Memory B cell (primary cell): ENCODE results near the gene ARHGEF2.

Experiments
- ATAC-seq: fragments of 150-1000 bp; cut with Tn5 transposase; 2 replicates; pipeline ENCODE4 v1.10.0; 2021; ENCODE audit warnings: low read depth, mild to moderate bottlenecking, moderate library complexity
- DNase-seq, 2 donors: peaks; one replicate each; pipeline ENCODE4 v3.0.0; 2022; ENCODE audit warnings: low spot score in 2 of 2
- H3K27ac Mint-ChIP-seq: one replicate; pipeline ENCODE4 v1.8.0; 2022; ENCODE audit warnings: mild to moderate bottlenecking, moderate library complexity, mixed read lengths
- H3K27me3 Mint-ChIP-seq: one replicate; pipeline ENCODE4 v1.8.0; 2022; ENCODE audit warnings: mixed read lengths
- H3K36me3 Mint-ChIP-seq: one replicate; pipeline ENCODE4 v1.8.0; 2022; ENCODE audit warnings: mild to moderate bottlenecking, mixed read lengths
- H3K4me1 Mint-ChIP-seq: one replicate; pipeline ENCODE4 v1.8.0; 2022; ENCODE audit warnings: mixed read lengths
- H3K4me3 Mint-ChIP-seq: one replicate; pipeline ENCODE4 v1.8.0; 2022; ENCODE audit warnings: mild to moderate bottlenecking, moderate library complexity, mixed read lengths
- H3K9me3 Mint-ChIP-seq: one replicate; pipeline ENCODE4 v1.8.0; 2022; ENCODE audit warnings: mixed read lengths

The ARHGEF2 gene

DNA sequence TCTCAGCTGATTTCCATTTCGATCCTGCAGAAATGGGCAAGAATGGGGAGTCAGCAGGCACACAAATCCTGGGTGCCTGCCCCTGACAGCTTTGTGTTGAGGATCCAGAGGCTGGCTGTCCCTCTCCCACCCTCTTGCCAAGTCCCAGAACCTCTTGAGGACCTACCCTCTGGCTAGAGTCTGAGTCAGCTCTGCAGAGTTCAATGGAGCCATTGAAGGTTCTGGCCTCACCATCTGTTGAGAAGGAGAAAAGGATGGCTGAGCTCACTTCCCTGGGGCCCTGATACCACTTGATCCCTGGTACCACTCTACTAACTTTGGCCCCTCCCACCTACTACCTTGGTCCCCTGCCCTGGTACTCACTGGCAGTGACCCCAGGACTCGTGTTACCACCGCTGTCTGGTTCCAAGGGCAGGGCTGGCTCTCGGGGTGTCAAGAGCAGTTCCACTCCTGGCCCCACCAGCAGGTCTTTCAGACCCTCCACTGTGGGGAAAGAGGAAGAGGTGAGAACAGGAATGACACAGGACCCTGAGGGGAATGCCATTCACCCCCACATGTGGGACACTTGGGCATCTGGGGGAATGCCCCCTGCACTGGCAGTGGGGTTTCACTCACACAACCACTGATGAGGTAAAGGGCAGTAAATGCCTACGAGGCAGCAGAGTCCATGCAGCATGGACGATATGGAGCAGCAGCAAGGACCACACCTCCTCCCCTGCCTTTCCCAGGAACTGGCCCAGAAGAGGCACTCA, 26.4 kb downstream of the ARHGEF2 start:
- H3K36me3 Mint-ChIP-seq = peaks cover 30% of the 10 kb centered on the region
- H3K4me3 Mint-ChIP-seq = no peak overlapping the region
- no peak for DNase-seq
- no peaks in the 10 kb centered on the region for H3K9me3 Mint-ChIP-seq
- no peak for ATAC-seq
- peak overlapping the region; percentile 35 for H3K27ac Mint-ChIP-seq
- H3K4me1 Mint-ChIP-seq = peaks cover 8% of the 10 kb centered on the region
- no peaks in the 10 kb centered on the region for H3K27me3 Mint-ChIP-seq

DNA sequence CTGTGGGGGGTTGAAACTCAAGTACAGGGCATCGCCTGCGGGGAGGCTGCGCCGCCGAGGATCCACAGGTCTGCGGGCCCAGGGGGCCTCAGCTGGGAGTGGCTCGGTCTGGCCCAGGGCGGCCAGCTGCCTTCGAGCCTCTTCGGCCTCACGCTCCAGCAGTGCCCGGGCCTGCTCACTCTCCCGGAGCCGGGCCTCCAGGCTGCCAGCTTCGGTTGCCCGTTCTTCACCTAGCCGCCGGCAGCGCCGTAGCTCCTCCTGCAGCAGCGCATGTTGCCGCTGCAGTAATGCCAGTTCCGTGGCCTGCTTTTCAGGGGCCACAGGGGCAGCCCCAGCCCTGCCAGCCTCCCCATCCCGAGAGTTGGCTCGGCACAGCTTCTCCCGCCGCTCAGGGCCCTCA, 27.5 kb downstream of the ARHGEF2 start:
- peaks cover 31% of the 10 kb centered on the region for H3K36me3 Mint-ChIP-seq
- H3K27ac Mint-ChIP-seq = no peak overlapping the region
- peaks cover 14% of the 10 kb centered on the region for H3K4me1 Mint-ChIP-seq

DNA sequence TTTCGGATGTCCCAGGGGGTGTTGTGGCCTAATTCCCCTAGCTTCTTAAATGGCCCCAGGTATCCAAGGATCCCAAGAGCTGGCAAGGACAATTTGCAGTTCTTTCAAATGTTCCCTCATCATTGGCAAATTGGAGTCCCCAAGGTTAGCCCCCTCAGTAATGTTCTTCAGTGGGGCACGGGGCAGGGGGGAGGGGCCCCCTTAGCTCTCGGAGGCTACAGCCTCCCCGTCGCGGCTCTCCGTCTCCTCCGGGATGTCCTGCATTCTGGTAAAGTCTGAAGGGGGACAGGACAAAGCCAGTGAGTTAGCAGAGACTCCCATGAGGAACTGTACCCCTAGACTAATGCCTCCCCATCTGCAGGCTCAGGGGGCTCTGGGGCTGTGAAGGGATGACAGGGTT, 30.6 kb downstream of the ARHGEF2 start:
- ATAC-seq (no peak), DNase-seq (no peak)
- Mint-ChIP-seq H3K36me3 (peaks cover 23% of the 10 kb centered on the region), H3K27me3 (no peaks in the 10 kb centered on the region), H3K9me3 (no peaks in the 10 kb centered on the region), H3K4me3 (no peak overlapping the region), H3K4me1 (peaks cover 32% of the 10 kb centered on the region), H3K27ac (peak overlapping the region; percentile 91)

More for the DNA sequence above, 27.5 kb downstream of the ARHGEF2 start:
- ATAC-seq (no peak), DNase-seq (no peak)
- Mint-ChIP-seq H3K4me3 (no peak overlapping the region), H3K9me3 (no peaks in the 10 kb centered on the region), H3K27me3 (no peaks in the 10 kb centered on the region)

DNA sequence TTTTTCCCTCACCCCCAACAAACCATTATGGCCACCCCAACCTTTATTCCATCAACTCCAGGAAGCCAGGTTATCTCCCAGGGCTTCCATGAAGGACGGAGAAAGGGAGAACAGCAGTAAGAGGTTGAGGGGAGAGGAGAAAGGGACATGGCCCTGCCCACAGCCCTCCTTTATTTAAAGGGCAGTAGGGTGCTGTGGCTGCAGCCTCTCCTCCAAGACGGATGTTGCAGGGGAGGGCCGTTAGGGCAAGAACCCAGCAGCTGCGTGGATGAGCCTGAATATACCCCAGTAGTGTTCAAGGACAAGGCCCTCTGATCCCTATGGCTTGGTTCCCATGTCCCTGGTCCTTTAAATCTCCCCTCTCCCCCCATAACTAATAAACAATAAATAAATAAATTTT, 31.1 kb downstream of the ARHGEF2 start:
- H3K4me3 Mint-ChIP-seq = no peak overlapping the region
- H3K27me3 Mint-ChIP-seq = no peaks in the 10 kb centered on the region
- peaks cover 32% of the 10 kb centered on the region for H3K4me1 Mint-ChIP-seq
- peaks cover 19% of the 10 kb centered on the region for H3K36me3 Mint-ChIP-seq
- peak overlapping the region; percentile 91 for H3K27ac Mint-ChIP-seq
- no peaks in the 10 kb centered on the region for H3K9me3 Mint-ChIP-seq
- DNase-seq (no peak), ATAC-seq (no peak)

DNA sequence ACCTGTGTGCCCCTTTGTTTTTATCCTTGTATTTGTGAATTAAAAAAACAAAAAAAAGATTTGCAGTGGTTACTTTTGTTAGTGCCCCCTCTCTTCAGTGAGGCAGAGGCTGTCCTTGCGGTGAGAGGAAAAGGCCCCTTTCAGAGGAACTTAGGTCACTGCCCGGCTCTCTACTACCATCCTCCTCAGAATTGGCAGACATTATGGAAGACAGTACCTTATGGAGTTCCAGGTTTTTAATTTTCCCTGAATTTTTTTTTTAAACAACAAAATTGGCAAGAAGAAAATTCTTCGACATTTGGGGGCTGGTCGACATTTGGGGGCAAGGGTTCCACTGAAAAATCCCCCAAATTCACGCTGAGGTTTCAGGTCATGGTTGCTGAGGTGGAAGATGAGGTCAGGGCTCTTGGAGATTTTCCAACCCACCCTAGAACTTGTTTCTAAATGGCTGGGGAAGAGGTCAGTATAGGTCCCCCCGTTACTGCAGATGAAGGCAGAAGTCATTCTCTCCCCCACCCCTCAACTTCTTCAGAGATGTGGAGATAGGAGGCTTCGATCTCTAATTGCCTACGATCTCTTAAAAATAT, 31.6 kb downstream of the ARHGEF2 start:
- no peaks in the 10 kb centered on the region for H3K9me3 Mint-ChIP-seq
- H3K27me3 Mint-ChIP-seq = no peaks in the 10 kb centered on the region
- DNase-seq (no peak), ATAC-seq (no peak)
- H3K27ac Mint-ChIP-seq = peak overlapping the region; percentile 91
- H3K36me3 Mint-ChIP-seq = peaks cover 17% of the 10 kb centered on the region
- H3K4me1 Mint-ChIP-seq = peaks cover 36% of the 10 kb centered on the region
- H3K4me3 Mint-ChIP-seq = no peak overlapping the region

DNA sequence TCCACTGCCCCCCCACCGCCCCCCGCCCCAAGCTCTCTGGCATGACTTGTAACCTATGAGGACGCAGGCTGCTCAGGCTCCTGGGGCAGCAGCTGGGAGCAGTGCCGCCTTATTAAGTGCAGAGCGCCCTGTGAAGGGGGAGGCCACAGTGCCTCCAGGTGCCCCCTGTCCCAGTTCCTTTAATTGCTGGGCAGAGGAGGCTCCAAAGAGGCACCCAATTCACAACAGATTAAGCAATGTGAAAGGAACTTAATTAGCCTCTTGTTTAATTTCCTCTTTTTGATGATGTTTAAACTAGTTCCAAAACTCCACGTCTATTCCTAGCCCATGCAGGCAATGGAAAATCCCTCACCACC, 33.9 kb downstream of the ARHGEF2 start:
- Mint-ChIP-seq H3K27ac (peak overlapping the region; percentile 91), H3K36me3 (peaks cover 5% of the 10 kb centered on the region), H3K27me3 (no peaks in the 10 kb centered on the region), H3K4me1 (peaks cover 56% of the 10 kb centered on the region), H3K4me3 (peak overlapping the region; percentile 40), H3K9me3 (no peaks in the 10 kb centered on the region)
- DNase-seq = no peak
- no peak for ATAC-seq

DNA sequence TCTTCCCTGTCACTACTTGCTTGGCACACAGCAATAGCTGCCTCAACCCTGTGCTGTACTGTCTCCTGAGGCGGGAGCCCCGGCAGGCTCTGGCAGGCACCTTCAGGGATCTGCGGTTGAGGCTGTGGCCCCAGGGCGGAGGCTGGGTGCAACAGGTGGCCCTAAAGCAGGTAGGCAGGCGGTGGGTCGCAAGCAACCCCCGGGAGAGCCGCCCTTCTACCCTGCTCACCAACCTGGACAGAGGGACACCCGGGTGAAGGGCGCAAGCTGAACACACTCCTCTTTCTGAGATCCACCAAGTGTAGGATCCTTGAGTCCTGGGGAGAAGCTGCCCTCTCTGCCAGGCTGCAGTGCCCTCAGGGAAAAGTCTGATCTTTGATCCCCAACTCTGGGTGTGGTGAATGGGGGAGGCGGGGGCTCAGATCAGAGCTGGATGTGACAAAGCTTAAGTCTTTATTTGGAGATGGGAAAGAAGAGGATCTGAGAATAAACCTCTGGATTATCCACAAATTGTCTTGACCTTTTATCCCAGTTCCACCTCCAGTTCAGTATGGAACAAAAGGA, 35.7 kb downstream of the ARHGEF2 start:
- DNase-seq (no peak), ATAC-seq (no peak)
- Mint-ChIP-seq H3K4me3 (no peak overlapping the region), H3K9me3 (no peaks in the 10 kb centered on the region), H3K27ac (peak overlapping the region; percentile 60), H3K4me1 (peaks cover 60% of the 10 kb centered on the region), H3K27me3 (no peaks in the 10 kb centered on the region), H3K36me3 (peaks cover 2% of the 10 kb centered on the region)

DNA sequence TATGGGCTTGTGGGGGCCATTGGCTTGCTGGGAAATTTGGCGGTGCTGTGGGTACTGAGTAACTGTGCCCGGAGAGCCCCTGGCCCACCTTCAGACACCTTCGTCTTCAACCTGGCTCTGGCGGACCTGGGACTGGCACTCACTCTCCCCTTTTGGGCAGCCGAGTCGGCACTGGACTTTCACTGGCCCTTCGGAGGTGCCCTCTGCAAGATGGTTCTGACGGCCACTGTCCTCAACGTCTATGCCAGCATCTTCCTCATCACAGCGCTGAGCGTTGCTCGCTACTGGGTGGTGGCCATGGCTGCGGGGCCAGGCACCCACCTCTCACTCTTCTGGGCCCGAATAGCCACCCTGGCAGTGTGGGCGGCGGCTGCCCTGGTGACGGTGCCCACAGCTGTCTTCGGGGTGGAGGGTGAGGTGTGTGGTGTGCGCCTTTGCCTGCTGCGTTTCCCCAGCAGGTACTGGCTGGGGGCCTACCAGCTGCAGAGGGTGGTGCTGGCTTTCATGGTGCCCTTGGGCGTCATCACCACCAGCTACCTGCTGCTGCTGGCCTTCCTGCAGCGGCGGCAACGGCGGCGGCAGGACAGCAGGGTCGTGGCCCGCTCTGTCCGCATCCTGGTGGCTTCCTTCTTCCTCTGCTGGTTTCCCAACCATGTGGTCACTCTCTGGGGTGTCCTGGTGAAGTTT, 36.4 kb downstream of the ARHGEF2 start:
- H3K27ac Mint-ChIP-seq = peak overlapping the region; percentile 53
- ATAC-seq = no peak
- no peaks in the 10 kb centered on the region for H3K27me3 Mint-ChIP-seq
- no peak overlapping the region for H3K4me3 Mint-ChIP-seq
- H3K9me3 Mint-ChIP-seq = no peaks in the 10 kb centered on the region
- H3K36me3 Mint-ChIP-seq = peaks cover 2% of the 10 kb centered on the region
- no peak for DNase-seq
- peaks cover 56% of the 10 kb centered on the region for H3K4me1 Mint-ChIP-seq

DNA sequence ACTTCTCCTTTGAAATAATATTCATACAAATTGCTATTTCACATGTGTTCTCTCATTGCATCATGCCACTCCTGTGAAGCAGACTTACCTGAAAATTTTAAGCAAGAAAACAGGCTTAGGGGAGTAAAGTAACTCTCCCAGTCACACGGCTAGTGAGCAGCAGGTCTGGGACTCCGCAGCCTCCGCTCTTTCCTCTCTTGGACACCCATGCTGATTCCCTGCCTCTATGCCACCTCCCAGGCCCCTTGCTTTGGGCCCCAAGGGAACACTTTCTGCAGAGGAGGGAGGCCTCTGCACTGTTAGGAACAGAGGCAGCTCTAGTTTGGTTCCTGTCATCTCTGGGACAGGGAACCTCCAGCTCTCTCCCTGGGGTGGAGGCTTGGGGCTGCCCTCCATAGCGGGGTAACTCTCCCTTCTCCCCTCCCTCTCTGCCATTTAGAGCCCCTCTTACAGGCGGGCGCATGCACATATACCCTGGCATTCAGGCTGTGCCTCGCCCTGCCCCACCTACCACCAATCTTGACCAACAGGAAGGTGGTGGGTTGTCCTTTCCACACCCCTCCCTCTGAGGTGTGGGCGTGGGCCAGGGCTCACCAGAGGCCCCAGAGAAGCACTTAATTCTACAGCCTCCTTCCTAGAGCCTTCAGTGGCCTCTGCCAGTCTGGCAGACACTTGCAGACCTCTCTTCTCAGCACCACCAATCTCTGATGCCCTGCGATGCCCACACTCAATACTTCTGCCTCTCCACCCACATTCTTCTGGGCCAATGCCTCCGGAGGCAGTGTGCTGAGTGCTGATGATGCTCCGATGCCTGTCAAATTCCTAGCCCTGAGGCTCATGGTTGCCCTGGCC, 37.1 kb downstream of the ARHGEF2 start, which contains the start of gene RXFP4:
Gene RXFP4 (plus strand): TSS at position 646 of the 852 bp plus-strand sequence. CDS start 72 bp downstream, at position 718.
- Mint-ChIP-seq H3K4me3 (peak within 1 kb of the TSS; percentile 56), H3K4me1 (peaks cover 52% of the 10 kb centered on the region), H3K36me3 (peaks cover under 1% of the 10 kb centered on the region), H3K27me3 (no peaks in the 10 kb centered on the region), H3K27ac (peak within 1 kb of the TSS; percentile 87), H3K9me3 (no peaks in the 10 kb centered on the region)
- ATAC-seq (no peak), DNase-seq (no peak)

DNA sequence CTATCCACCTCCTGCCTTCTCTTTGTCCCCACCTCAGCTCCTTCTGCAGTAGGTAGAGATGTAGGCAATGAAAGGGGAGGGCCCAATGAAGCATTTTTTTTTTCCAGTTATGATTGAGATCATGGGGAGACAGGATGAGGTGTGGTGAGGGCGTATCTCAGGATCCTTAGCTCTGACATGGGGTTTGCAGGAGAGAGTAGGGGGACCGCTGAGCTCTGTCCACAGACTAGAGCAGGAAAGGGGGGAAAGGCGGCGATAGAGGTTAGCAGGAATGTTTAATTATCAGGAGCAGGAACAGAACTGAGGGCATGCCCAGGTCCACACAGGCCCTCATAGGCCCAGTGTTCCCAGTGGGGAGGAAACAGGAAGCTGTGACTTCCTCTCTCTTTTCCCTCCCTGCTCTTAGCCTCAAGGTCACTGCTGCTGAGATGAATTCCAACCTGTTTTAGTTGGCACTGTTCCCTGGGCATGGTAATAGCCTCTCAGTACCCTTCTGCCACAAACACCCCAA, 37.8 kb downstream of the ARHGEF2 start:
- no peaks in the 10 kb centered on the region for H3K36me3 Mint-ChIP-seq
- no peaks in the 10 kb centered on the region for H3K9me3 Mint-ChIP-seq
- DNase-seq (no peak), ATAC-seq (no peak)
- no peaks in the 10 kb centered on the region for H3K27me3 Mint-ChIP-seq
- peak overlapping the region; percentile 87 for H3K27ac Mint-ChIP-seq
- peak overlapping the region; percentile 56 for H3K4me3 Mint-ChIP-seq
- peaks cover 49% of the 10 kb centered on the region for H3K4me1 Mint-ChIP-seq

DNA sequence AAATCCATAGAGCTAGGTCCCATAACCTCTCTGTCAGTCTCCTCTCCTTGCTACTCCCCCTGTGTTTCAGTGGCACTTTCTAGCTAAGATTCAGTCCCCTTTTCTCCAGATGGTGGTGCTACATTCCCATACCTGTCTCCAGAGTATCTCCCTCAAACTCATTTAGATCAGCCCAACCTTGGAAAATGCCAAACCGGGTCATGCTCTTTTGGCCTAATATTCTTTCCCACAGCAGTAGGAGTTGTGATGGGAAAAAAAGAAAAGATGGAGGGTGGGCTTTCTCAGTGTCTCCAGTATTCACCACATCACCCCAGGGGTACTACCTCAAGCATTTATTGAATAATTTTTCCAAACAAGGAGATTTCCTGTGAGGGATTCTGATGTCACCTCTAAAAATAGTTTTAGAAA, 40.1 kb downstream of the ARHGEF2 start:
- Mint-ChIP-seq H3K4me3 (no peak overlapping the region), H3K9me3 (no peaks in the 10 kb centered on the region), H3K36me3 (no peaks in the 10 kb centered on the region), H3K4me1 (peaks cover 34% of the 10 kb centered on the region), H3K27ac (no peak overlapping the region), H3K27me3 (no peaks in the 10 kb centered on the region)
- ATAC-seq = no peak
- peak in 1 of 2 donors; percentile 29 for DNase-seq

DNA sequence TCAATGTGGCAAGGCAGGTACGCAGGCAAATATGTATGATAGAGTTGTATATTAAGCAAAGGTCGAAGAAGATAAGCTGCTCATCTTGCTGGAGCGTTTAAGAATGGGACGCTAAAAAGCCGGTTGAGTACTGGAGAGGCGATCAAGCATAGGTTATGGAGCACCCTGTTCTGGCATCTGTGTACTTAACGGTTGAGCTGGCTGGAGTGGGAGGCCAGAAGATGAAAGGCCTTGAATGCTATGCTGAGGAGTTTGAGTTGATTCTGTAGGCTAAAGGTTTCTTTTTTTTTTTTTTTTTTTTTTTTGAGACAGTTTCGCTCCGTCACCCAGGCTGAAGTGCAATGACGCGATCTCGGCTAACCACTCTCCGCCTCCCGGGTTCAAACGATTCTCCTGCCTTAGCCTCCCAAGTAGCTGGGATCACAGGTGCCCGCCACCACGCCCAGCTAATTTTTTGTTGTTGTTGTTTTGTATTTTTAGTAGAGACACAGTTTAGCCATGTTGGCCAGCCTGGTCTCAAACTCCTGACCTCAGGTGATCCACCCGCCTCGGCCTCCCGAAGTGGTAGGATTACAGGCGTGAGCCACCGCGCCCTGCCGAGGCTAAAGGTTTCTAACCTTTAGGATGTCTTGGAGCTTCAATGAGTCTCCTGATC, 43.3 kb downstream of the ARHGEF2 start:
- peak overlapping the region; percentile 43 for H3K4me3 Mint-ChIP-seq
- DNase-seq = no peak
- ATAC-seq = no peak
- no peaks in the 10 kb centered on the region for H3K27me3 Mint-ChIP-seq
- no peaks in the 10 kb centered on the region for H3K9me3 Mint-ChIP-seq
- H3K36me3 Mint-ChIP-seq = peaks cover 4% of the 10 kb centered on the region
- no peak overlapping the region for H3K27ac Mint-ChIP-seq
- peaks cover 13% of the 10 kb centered on the region for H3K4me1 Mint-ChIP-seq
